A673 (cell line): ENCODE measurements around the gene ATP10A. TPM values are rescaled to one million over a fixed set of nuclear protein-coding genes. Genes with fewer than 3 reads are reported as not detected.

Experiments
- BruUV-seq: library from RNA; stranded (reverse); fragments of 400-500 nt; replicated peaks from 2 replicates; lab custom pipeline; 2021; lab: Mats Ljungman, UMichigan
- CTCF ChIA-PET: fragments of 300-600 bp; sonication (Branson Sonifier 250); formaldehyde crosslinking; loops from one replicate; lab custom pipeline; 2022; ENCODE audit warnings: antibody characterized with exemption; lab: Charles Lee
- POLR2A ChIA-PET: fragments of 300-600 bp; sonication (Branson Sonifier 250); formaldehyde crosslinking; loops from one replicate; lab custom pipeline; 2022; ENCODE audit warnings: antibody characterized with exemption; ENCODE audit not compliant: low non-redundant PET; lab: Charles Lee
- DNase-seq: peaks from one replicate; pipeline ENCODE4 v3.0.0-alpha.2; 2015; ENCODE audit warnings: low spot score
- H3K27ac ChIP-seq: fragments of 200-600 bp; sonication (generic); 2 replicates; pipeline ENCODE4 v1.5.1; 2016; ENCODE audit warnings: mixed run types, low read depth, mild to moderate bottlenecking, mixed read lengths, antibody characterized with exemption, low read length; ENCODE audit not compliant: poor library complexity, severe bottlenecking
- H3K27me3 ChIP-seq: fragments of 200-600 bp; sonication (generic); replicated peaks from 2 replicates; pipeline ENCODE4 v1.6.1; 2017; ENCODE audit warnings: mixed run types, low read depth, mild to moderate bottlenecking, mixed read lengths, antibody characterized with exemption, low read length; ENCODE audit not compliant: insufficient read depth, poor library complexity
- H3K36me3 ChIP-seq: fragments of 200-600 bp; sonication (generic); 2 replicates; pipeline ENCODE4 v1.6.1; 2016; ENCODE audit warnings: mixed run types, mild to moderate bottlenecking, mixed read lengths, antibody characterized with exemption, low read length; ENCODE audit not compliant: insufficient read depth, poor library complexity, severe bottlenecking
- H3K4me1 ChIP-seq: fragments of 200-600 bp; sonication (generic); 2 replicates; pipeline ENCODE4 v1.6.1; 2017; ENCODE audit warnings: mixed run types, mild to moderate bottlenecking, mixed read lengths, antibody characterized with exemption, low read length; ENCODE audit not compliant: insufficient read depth, poor library complexity, severe bottlenecking
- H3K4me3 ChIP-seq: fragments of 200-600 bp; sonication (generic); 2 replicates; pipeline ENCODE4 v1.5.1; 2016; ENCODE audit warnings: low read depth, mixed run types, mild to moderate bottlenecking, mixed read lengths, low read length; ENCODE audit not compliant: poor library complexity, severe bottlenecking
- H3K9me3 ChIP-seq: fragments of 200-600 bp; sonication (generic); 2 replicates; pipeline ENCODE4 v1.6.1; 2016; ENCODE audit warnings: mixed run types, low read depth, mild to moderate bottlenecking, mixed read lengths, antibody characterized with exemption, low read length; ENCODE audit not compliant: poor library complexity, severe bottlenecking
- EZH2 ChIP-seq: fragments of 200-600 bp; sonication (generic); IDR thresholded peaks from 2 replicates; pipeline ENCODE4 v1.6.1; 2017; ENCODE audit warnings: borderline replicate concordance, low read depth, mild to moderate bottlenecking, mixed read lengths, antibody characterized with exemption, low read length; ENCODE audit not compliant: poor library complexity, severe bottlenecking
- intact Hi-C: fragments of 100-400 bp; cut with micrococcal nuclease; formaldehyde crosslinking; loops from one replicate; pipeline ENCODE4 v1.10.0; 2022; ENCODE audit not compliant: unreplicated experiment
- total RNA-seq: library from RNA; stranded (reverse); gene quantifications from 2 replicates; pipeline ENCODE4 v1.2.3, GENCODE V29; 2021
- TF ChIP-seq, protein P1 (sequence below): fragments of 300-800, 200-600 bp; sonication (generic); conservative IDR thresholded peaks from 2 replicates; pipeline ENCODE4 v1.5.1; 2017; ENCODE audit warnings: low read depth, mild to moderate bottlenecking, antibody characterized with exemption, low read length, moderate library complexity, mixed read lengths

Gene ATP10A
- total RNA-seq, 1 experiment from 2014 or later, result not detected

DNA sequence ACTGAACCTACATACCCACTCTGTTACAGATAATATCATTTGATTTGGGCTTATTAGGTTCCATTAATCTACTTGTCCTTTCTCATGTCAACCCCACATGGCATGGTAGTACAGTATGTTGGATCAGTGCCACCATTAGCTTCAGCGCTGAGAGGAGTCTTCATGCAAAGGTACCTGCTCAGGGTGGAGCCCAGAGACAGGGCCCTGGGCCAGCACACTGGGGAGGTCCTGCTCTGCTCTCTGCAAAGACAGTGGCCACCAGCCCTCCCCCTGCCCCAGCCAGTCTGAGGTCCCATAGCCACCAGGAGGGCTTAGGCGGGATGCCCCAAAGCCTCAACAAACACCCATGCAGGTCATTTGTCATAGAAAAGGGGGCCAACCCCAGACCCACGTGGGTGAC, 71.0 kb downstream of the ATP10A start:
- Histone ChIP-seq H3K4me3 (no peak overlapping the region), H3K36me3 (no peaks in the 10 kb centered on the region), H3K9me3 (peaks cover 10% of the 10 kb centered on the region), H3K4me1 (no peaks in the 10 kb centered on the region), H3K27me3 (no peaks in the 10 kb centered on the region), H3K27ac (no peak overlapping the region)
- no peak for TF ChIP-seq EZH2
- TF ChIP-seq, protein P1, sequence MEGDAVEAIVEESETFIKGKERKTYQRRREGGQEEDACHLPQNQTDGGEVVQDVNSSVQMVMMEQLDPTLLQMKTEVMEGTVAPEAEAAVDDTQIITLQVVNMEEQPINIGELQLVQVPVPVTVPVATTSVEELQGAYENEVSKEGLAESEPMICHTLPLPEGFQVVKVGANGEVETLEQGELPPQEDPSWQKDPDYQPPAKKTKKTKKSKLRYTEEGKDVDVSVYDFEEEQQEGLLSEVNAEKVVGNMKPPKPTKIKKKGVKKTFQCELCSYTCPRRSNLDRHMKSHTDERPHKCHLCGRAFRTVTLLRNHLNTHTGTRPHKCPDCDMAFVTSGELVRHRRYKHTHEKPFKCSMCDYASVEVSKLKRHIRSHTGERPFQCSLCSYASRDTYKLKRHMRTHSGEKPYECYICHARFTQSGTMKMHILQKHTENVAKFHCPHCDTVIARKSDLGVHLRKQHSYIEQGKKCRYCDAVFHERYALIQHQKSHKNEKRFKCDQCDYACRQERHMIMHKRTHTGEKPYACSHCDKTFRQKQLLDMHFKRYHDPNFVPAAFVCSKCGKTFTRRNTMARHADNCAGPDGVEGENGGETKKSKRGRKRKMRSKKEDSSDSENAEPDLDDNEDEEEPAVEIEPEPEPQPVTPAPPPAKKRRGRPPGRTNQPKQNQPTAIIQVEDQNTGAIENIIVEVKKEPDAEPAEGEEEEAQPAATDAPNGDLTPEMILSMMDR, result no peak
- BruUV-seq, result no TSS peak
- intact Hi-C loops, result no loop called here
- ChIA-PET POLR2A (no interaction called here), CTCF (no interaction called here)
- no peak for DNase-seq

DNA sequence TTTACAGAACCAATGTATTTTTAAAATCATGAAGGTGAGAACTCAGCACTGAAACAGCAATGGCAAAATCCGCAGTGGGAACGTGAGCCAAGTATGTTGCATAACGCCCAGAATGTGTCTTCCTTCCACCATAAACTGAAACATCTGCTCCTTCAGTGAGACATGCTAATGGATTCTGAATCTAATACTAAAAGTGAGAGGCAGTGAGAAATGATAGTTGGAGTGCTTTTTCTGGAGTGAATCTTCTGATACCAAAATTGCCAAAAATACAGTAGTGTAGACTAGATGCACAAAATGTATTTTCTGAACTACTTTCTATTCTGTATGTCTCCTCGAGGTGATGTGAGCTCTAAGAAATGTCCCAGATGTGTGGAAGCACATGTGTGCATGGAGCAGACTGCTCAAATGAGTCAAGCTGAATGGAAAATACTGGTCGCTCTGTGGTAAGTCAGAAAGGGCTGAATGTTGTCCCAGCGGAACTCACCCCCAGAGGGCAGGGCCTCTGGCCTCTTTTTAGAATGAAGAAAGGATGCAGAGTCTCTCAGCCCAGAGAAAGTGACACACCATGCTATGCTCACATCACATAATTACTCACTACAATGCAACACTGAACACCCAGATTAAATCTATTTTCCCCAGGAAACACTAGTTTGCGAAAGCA, 73.0 kb downstream of the ATP10A start:
- no peak for DNase-seq
- H3K36me3 ChIP-seq, result no peaks in the 10 kb centered on the region
- H3K4me1 ChIP-seq, result no peaks in the 10 kb centered on the region
- ChIA-PET POLR2A (no interaction called here), CTCF (no interaction called here)
- BruUV-seq, result no TSS peak
- no peak overlapping the region for H3K4me3 ChIP-seq
- no peak overlapping the region for H3K27ac ChIP-seq
- intact Hi-C loops, result no loop called here
- H3K27me3 ChIP-seq, result no peaks in the 10 kb centered on the region
- peaks cover 10% of the 10 kb centered on the region for H3K9me3 ChIP-seq
- TF ChIP-seq, protein P1, result no peak
- no peak for TF ChIP-seq EZH2

DNA sequence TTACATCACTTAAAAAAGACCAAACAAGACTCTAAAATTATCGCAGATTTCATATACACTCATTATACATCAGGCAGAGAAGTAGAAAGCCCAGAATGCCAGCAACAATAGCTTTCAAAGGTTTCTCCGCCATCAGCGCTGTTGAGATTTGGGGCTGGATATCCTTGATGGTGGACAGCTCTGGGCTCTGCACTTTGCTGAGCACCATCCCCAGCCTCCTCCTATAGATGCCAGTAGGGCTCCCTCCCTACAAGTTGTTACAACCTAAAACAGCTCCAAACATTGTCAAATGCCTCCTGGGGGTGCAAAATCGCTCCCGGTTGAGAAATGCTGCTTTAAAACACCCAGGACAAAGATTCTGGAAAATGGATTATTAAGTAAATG, 73.5 kb downstream of the ATP10A start:
- H3K9me3 ChIP-seq, result peaks cover 10% of the 10 kb centered on the region
- H3K4me1 ChIP-seq, result no peaks in the 10 kb centered on the region
- no peak overlapping the region for H3K4me3 ChIP-seq
- no peak for TF ChIP-seq EZH2
- TF ChIP-seq, protein P1, result no peak
- no peak for DNase-seq
- H3K27me3 ChIP-seq, result no peaks in the 10 kb centered on the region
- ChIA-PET CTCF (no interaction called here), POLR2A (no interaction called here)
- intact Hi-C loops, result no loop called here
- no peak overlapping the region for H3K27ac ChIP-seq
- no peaks in the 10 kb centered on the region for H3K36me3 ChIP-seq
- no TSS peak for BruUV-seq
